ENCODE results near the gene JAG1.

The JAG1 gene

DNA sequence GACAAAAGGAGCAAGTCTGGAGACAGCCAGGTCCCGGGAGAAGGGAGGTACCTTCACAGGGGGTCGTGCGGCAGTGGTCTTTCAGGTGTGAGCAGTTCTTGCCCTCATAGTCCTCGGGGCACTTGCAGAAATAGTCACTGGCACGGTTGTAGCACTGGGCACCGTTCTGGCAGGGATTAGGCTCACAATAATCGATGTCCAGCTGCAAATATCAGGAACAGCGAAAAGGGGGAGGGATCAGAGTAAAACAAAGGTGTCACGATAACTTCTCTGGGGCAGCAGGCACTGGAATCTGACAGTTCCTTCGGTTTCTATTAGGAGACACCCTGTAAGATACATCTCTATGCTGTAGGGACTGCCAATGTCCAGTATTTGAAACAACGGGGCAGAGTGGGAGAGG lies 25.9 kb downstream of the JAG1 start:
- no peak overlapping the region for H3K4me3 ChIP-seq
- intact Hi-C loops (cut with DNase I; ENCODE audit: low total_unique reads) = loop anchor here (5.0 kb wide), 1 partner anchor 91 kb away; no protein-coding TSS in a partner anchor
- TF ChIP-seq, protein P1, sequence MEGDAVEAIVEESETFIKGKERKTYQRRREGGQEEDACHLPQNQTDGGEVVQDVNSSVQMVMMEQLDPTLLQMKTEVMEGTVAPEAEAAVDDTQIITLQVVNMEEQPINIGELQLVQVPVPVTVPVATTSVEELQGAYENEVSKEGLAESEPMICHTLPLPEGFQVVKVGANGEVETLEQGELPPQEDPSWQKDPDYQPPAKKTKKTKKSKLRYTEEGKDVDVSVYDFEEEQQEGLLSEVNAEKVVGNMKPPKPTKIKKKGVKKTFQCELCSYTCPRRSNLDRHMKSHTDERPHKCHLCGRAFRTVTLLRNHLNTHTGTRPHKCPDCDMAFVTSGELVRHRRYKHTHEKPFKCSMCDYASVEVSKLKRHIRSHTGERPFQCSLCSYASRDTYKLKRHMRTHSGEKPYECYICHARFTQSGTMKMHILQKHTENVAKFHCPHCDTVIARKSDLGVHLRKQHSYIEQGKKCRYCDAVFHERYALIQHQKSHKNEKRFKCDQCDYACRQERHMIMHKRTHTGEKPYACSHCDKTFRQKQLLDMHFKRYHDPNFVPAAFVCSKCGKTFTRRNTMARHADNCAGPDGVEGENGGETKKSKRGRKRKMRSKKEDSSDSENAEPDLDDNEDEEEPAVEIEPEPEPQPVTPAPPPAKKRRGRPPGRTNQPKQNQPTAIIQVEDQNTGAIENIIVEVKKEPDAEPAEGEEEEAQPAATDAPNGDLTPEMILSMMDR (IDR thresholded peaks at IDR 0.05) = no peak
- no peaks in the 10 kb centered on the region for H3K9me3 ChIP-seq
- H3K27me3 ChIP-seq = no peaks in the 10 kb centered on the region
- peak overlapping the region; percentile 99 for H3K27ac ChIP-seq
- DNase-seq = peak in 1 of 2 donors; percentile 17
- peaks cover 3 to 100% (median 81%) of the 10 kb centered on the region in 4 donors for H3K4me1 ChIP-seq
- peaks cover 96 to 98% (median 97%) of the 10 kb centered on the region in 3 donors for H3K36me3 ChIP-seq

DNA sequence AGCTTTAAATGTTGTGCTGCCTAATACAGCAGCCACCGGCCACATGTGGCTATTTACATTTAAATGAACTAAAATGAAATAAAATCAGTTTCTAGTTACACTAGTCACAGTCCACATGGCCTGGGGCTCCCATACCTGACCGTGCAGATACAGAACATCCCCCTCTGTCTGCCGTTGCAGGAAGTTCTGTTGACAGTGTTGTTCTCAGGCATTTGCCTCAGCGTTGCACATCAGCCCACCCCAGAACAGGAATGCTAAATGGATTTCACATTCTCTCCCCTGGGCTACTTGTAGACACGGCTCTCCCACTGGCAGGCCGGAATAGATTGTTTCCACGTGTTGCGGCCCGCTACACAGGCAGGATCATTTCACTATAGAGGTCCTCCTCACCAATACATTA lies 26.3 kb downstream of the JAG1 start:
- no peak overlapping the region for H3K4me3 ChIP-seq
- peaks cover 0 to 100% (median 77%) of the 10 kb centered on the region in 4 donors for H3K4me1 ChIP-seq
- TF ChIP-seq, protein P1 (IDR thresholded peaks at IDR 0.05) = peak; percentile 28 to 40
- DNase-seq = peak; percentile 26 to 68
- intact Hi-C loops (cut with DNase I; ENCODE audit: low total_unique reads) = loop anchor here (5.0 kb wide), 1 partner anchor 90 kb away; no protein-coding TSS in a partner anchor
- peaks cover 98 to 100% (median 98%) of the 10 kb centered on the region in 3 donors for H3K36me3 ChIP-seq
- no peaks in the 10 kb centered on the region for H3K27me3 ChIP-seq
- no peaks in the 10 kb centered on the region for H3K9me3 ChIP-seq
- peak overlapping the region; percentile 99 for H3K27ac ChIP-seq

DNA sequence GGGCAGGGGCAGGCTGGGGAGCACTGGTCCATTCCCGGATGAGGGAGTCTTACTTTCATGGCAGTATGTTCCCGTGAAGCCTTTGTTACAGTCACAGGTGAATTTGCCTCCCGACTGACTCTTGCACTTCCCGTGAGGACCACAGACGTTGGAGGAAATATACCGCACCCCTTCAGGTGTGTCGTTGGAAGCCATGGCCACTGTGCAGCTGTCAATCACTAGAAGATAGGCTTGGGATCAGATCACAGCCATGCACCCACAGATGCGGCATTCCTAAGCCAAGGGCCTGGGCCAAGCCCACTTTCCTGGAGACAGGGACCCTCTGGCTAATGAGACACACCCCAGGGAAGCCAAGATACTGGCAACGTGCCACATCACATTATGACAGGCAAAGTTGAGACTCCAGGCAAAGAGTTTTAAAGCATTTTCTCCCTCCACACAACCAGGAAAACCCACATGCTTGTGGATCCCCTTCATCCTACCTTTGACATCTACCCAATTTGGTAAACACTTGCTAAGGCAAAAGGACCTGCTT lies 26.8 kb downstream of the JAG1 start:
- peaks cover 98 to 100% (median 98%) of the 10 kb centered on the region in 3 donors for H3K36me3 ChIP-seq
- peak in 1 of 2 donors; percentile 17 for DNase-seq
- intact Hi-C loops (cut with DNase I; ENCODE audit: low total_unique reads) = loop anchor here (5.0 kb wide), 1 partner anchor 90 kb away; no protein-coding TSS in a partner anchor
- no peaks in the 10 kb centered on the region for H3K9me3 ChIP-seq
- H3K4me3 ChIP-seq = no peak overlapping the region
- H3K4me1 ChIP-seq = peaks cover 0 to 100% (median 77%) of the 10 kb centered on the region in 4 donors
- TF ChIP-seq, protein P1 (IDR thresholded peaks at IDR 0.05) = no peak
- peak overlapping the region; percentile 99 for H3K27ac ChIP-seq
- H3K27me3 ChIP-seq = no peaks in the 10 kb centered on the region

DNA sequence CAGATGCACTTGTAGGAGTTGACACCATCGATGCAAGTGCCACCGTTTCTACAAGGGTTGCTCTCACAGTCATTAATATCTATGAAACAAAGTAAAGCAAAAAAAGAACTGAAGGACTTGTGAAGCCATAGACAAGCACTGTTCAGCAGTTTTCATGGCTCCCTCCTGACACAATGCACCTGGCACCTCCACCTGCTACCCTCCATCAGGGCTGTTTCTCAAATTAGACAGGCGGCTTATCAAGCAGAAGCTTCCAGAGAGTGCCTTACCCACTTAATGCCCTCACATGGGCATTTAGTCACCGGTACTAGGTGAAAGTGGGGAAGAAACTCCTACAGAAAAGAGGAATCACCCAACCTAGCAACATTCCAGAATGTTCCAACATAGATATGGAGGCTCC lies 27.8 kb downstream of the JAG1 start:
- Histone ChIP-seq H3K27ac (peak overlapping the region; percentile 99), H3K4me3 (no peak overlapping the region), H3K4me1 (peaks cover 0 to 100% (median 73%) of the 10 kb centered on the region in 4 donors), H3K9me3 (no peaks in the 10 kb centered on the region), H3K27me3 (no peaks in the 10 kb centered on the region), H3K36me3 (peaks cover 98 to 100% (median 99%) of the 10 kb centered on the region in 3 donors)
- intact Hi-C loops (cut with DNase I; ENCODE audit: low total_unique reads) = loop anchor here (5.0 kb wide), 1 partner anchor 89 kb away; no protein-coding TSS in a partner anchor
- TF ChIP-seq, protein P1 (IDR thresholded peaks at IDR 0.05) = no peak
- DNase-seq = peak in 1 of 2 donors; percentile 14

DNA sequence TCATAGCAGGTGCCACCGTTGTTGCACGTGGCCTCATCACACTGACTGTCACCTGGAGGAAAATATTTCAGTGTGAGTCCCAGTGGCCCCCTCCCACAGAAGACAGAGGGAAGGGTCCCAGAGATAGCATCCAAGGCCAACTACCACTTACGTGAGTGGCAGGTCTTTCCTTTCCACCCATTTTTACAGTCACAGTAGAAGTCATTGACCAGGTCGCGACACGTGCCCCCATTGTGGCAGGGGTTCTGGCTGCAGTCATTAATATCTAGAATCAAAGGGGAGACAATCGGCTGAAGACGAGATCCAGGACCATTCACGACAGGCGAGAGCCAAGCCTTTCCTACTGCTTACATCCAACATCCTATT lies 28.6 kb downstream of the JAG1 start:
- DNase-seq = peak in 1 of 2 donors; percentile 4
- H3K27me3 ChIP-seq = no peaks in the 10 kb centered on the region
- peaks cover 98 to 100% (median 99%) of the 10 kb centered on the region in 3 donors for H3K36me3 ChIP-seq
- no peak overlapping the region for H3K4me3 ChIP-seq
- H3K27ac ChIP-seq = peak overlapping the region; percentile 99
- intact Hi-C loops (cut with DNase I; ENCODE audit: low total_unique reads) = loop anchor here (5.0 kb wide), 1 partner anchor 88 kb away; no protein-coding TSS in a partner anchor
- TF ChIP-seq, protein P1 (IDR thresholded peaks at IDR 0.05) = no peak
- peaks cover 0 to 100% (median 72%) of the 10 kb centered on the region in 4 donors for H3K4me1 ChIP-seq
- no peaks in the 10 kb centered on the region for H3K9me3 ChIP-seq
